Measurements from ENCODE around the gene APOL4. TPM values are rescaled to one million over a fixed set of nuclear protein-coding genes. Genes with fewer than 3 reads are reported as not detected.
A peak's percentile ranks its signal among the peaks of the same experiment; 100 is the strongest.

The APOL4 gene
- total RNA-seq, 6 donors from 2014 or later, result 5.4 to 24.7 (median 10.2) TPM

GRCh38 chr22:36245805-36246356 is 44.3 kb upstream of the APOL4 start:
- no peaks in the 10 kb centered on the region for H3K9me3 ChIP-seq
- no peak overlapping the region for H3K27ac ChIP-seq
- H3K4me1 ChIP-seq, result peaks cover 0 to 4% (median 2%) of the 10 kb centered on the region in 4 donors
- H3K4me3 ChIP-seq, result no peak overlapping the region
- DNase-seq, result no peak
- 64 to 77% methylated on average over 4 of the region's 4 CpGs for WGBS, 2 donors
- no peak for TF ChIP-seq POLR2AphosphoS5 (IDR thresholded peaks at IDR 0.05)
- TF ChIP-seq, protein P1, sequence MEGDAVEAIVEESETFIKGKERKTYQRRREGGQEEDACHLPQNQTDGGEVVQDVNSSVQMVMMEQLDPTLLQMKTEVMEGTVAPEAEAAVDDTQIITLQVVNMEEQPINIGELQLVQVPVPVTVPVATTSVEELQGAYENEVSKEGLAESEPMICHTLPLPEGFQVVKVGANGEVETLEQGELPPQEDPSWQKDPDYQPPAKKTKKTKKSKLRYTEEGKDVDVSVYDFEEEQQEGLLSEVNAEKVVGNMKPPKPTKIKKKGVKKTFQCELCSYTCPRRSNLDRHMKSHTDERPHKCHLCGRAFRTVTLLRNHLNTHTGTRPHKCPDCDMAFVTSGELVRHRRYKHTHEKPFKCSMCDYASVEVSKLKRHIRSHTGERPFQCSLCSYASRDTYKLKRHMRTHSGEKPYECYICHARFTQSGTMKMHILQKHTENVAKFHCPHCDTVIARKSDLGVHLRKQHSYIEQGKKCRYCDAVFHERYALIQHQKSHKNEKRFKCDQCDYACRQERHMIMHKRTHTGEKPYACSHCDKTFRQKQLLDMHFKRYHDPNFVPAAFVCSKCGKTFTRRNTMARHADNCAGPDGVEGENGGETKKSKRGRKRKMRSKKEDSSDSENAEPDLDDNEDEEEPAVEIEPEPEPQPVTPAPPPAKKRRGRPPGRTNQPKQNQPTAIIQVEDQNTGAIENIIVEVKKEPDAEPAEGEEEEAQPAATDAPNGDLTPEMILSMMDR (IDR thresholded peaks at IDR 0.05), result no peak
- TF ChIP-seq POLR2A (IDR thresholded peaks at IDR 0.05), result no peak
- TF ChIP-seq EP300 (IDR thresholded peaks at IDR 0.05), result no peak
- H3K36me3 ChIP-seq, result no peaks in the 10 kb centered on the region
- H3K27me3 ChIP-seq, result no peaks in the 10 kb centered on the region
- no peak for ATAC-seq (ENCODE audit: low FRiP score in 2 of 2)

GRCh38 chr22:36244522-36245391 is 43.1 kb upstream of the APOL4 start:
- DNase-seq (no peak), ATAC-seq (ENCODE audit: low FRiP score in 2 of 2) (peak in 1 of 2 donors; percentile 84)
- H3K4me1 ChIP-seq, result peaks cover 3 to 7% (median 5%) of the 10 kb centered on the region in 4 donors
- H3K9me3 ChIP-seq, result no peaks in the 10 kb centered on the region
- peak overlapping the region in 2 of 4 donors; percentile 8 to 20 for H3K27ac ChIP-seq
- TF ChIP-seq EP300 (IDR thresholded peaks at IDR 0.05) (no peak), POLR2AphosphoS5 (IDR thresholded peaks at IDR 0.05) (no peak), POLR2A (IDR thresholded peaks at IDR 0.05) (no peak)
- TF ChIP-seq, protein P1 (IDR thresholded peaks at IDR 0.05), result no peak
- H3K4me3 ChIP-seq, result no peak overlapping the region
- H3K36me3 ChIP-seq, result no peaks in the 10 kb centered on the region
- WGBS, 2 donors, result 75 to 88% methylated on average over 5 of the region's 5 CpGs
- H3K27me3 ChIP-seq, result no peaks in the 10 kb centered on the region

DNA sequence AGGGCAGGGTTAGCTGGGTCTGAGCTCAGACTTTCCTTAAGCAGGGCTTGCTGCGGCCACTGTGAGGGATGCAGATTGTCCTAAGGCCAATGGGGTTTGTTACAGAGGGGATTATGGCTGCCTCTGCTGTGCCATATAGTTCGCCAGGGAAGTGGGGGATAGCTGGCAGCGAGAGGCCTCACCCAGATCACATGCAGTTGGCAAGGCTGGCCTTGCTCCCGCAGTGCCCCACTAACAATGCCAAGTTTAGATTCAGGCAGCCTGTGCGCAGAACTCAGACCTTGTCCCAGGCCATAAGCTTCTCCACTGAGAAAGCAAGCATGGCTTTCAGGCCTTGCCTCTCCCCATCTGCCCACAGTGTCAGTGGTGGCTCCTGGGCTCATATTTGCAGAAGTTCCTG is 42.4 kb upstream of the APOL4 start:
- TF ChIP-seq POLR2AphosphoS5 (IDR thresholded peaks at IDR 0.05), result no peak
- TF ChIP-seq, protein P1 (IDR thresholded peaks at IDR 0.05), result no peak
- TF ChIP-seq POLR2A (IDR thresholded peaks at IDR 0.05), result no peak
- no peak for TF ChIP-seq EP300 (IDR thresholded peaks at IDR 0.05)
- H3K27ac ChIP-seq, result peak overlapping the region in 2 of 4 donors; percentile 8 to 20
- H3K36me3 ChIP-seq, result no peaks in the 10 kb centered on the region
- H3K27me3 ChIP-seq, result no peaks in the 10 kb centered on the region
- no peak overlapping the region for H3K4me3 ChIP-seq
- no peak for DNase-seq
- H3K9me3 ChIP-seq, result no peaks in the 10 kb centered on the region
- 93 to 95% methylated on average over 5 of the region's 5 CpGs for WGBS, 2 donors
- ATAC-seq (ENCODE audit: low FRiP score in 2 of 2), result no peak
- peaks cover 7 to 11% (median 8%) of the 10 kb centered on the region in 4 donors for H3K4me1 ChIP-seq

GRCh38 chr22:36239401-36240171 is 38.0 kb upstream of the APOL4 start, which contains the start of gene APOL2:
TSS of gene APOL2 (minus strand) at chr22:36239527. CDS start at chr22:36233162, 6,365 bp downstream.
- Histone ChIP-seq H3K27ac (peak within 1 kb of the TSS; percentile 87 to 96 (median 94)), H3K36me3 (peaks cover 0 to 17% (median 2%) of the 10 kb centered on the region in 4 donors), H3K9me3 (no peaks in the 10 kb centered on the region), H3K4me1 (peaks cover 43 to 54% (median 45%) of the 10 kb centered on the region in 4 donors), H3K27me3 (no peaks in the 10 kb centered on the region), H3K4me3 (peak within 1 kb of the TSS; percentile 61 to 82 (median 70))
- 25 to 26% methylated on average over 10 to 13 of the region's 13 CpGs for WGBS, 2 donors
- TF ChIP-seq EP300 (IDR thresholded peaks at IDR 0.05) (peak in 1 of 4 donors; percentile 71), POLR2A (IDR thresholded peaks at IDR 0.05) (peak in 3 of 4 donors; percentile 57 to 84 (median 84)), POLR2AphosphoS5 (IDR thresholded peaks at IDR 0.05) (peak; percentile 88 to 97)
- TF ChIP-seq, protein P1 (IDR thresholded peaks at IDR 0.05), result peak; percentile 53 to 81 (median 70)
- ATAC-seq (ENCODE audit: low FRiP score in 2 of 2) (peak; percentile 97), DNase-seq (peak; percentile 58 to 97)
